Activated naive CD8-positive, alpha-beta T cell treated with anti-CD3 and anti-CD28 coated beads, Interleukin-2, amount 50 U/mL, for 16 hours (primary cell): Measurements from ENCODE around the gene KCNMA1.

Experiments
- DNase-seq: peaks from one replicate; pipeline ENCODE4 v3.0.0-alpha.2; 2020; ENCODE audit warnings: low read depth, low spot score

Gene KCNMA1

GRCh38 chr10:76910184-76910962 is 727.2 kb downstream of the KCNMA1 start:
- DNase-seq, result no peak

DNA sequence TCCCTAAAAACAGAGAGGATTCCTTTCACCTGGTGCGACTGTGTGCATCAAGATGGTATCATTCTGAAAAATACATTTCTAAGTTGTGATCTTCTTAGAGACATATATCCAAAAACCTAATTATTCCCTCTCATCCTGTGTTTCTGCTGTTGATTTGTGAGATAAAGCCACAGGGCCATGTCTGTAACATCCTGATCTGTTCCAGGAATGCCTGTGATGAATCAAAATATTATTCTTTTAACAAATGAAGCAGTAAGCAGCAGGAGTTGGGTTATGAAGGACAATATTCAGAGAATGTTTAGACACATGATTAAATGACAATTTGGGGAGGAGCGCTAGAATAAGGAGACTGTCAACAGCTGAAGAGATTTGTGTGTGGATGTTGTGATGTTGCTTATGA is 731.4 kb downstream of the KCNMA1 start:
- no peak for DNase-seq

DNA sequence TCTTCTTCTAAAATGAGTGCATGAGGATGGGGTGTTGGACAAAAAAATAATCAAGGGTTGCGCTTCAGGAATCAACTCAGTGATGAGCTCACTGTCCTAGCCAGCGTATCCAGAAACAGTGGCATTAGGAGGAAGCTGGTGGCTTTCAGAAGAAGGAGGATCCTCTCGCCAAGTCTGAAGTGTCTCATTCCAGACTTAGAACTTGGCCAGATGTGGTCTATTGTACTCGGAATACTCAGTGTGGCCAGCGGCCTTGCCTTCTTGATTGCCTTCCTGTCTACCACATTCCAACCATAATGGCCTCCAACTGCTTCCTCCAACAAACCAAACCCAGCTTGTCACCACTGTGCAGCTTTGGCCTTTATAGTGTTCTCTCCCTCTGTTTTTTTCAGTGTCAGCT is 732.4 kb downstream of the KCNMA1 start:
- no peak for DNase-seq

GRCh38 chr10:76903387-76903945 is 734.1 kb downstream of the KCNMA1 start:
- no peak for DNase-seq

DNA sequence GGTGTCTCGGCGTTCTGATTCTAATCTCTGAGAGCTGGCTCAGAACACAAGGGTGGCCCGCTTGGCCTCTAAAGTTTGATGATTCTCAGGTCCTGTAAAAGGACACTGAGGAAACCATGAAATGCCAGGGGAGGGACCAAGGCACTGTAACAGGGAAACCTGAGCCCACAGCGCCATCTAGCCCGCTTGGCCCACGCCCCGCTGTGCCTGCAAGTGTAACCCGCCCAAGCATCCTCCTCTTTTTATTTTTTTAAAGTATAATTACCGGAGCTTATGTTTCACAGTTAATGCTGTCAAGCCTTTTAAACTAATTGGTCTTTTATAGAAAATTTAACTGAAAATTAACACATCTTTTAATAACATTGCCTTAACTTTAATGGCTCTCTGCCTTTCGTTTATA is 734.7 kb downstream of the KCNMA1 start:
- no peak for DNase-seq

DNA sequence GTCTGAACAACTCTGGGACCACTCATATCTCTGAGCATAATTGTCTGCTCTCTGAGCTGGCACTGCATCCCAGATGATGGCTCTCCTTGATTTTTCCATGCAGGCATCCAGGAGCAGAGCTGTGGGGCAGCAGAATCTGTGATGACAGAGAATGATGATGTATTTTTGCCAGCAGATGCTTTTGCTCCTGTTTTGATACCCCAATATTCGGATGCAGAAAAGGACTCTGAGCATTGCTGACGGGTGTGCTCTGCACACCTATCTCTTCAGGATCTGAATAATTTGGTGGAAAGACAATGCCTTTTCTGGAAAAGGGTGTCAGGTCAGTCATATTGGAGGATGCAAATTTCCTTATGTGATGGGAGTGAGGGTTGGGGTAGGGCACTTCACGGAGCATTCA is 735.9 kb downstream of the KCNMA1 start:
- no peak for DNase-seq

- no peak for DNase-seq
Measured at GRCh38 chr10:76899490-76899889, 738.1 kb downstream of the KCNMA1 start.

DNA sequence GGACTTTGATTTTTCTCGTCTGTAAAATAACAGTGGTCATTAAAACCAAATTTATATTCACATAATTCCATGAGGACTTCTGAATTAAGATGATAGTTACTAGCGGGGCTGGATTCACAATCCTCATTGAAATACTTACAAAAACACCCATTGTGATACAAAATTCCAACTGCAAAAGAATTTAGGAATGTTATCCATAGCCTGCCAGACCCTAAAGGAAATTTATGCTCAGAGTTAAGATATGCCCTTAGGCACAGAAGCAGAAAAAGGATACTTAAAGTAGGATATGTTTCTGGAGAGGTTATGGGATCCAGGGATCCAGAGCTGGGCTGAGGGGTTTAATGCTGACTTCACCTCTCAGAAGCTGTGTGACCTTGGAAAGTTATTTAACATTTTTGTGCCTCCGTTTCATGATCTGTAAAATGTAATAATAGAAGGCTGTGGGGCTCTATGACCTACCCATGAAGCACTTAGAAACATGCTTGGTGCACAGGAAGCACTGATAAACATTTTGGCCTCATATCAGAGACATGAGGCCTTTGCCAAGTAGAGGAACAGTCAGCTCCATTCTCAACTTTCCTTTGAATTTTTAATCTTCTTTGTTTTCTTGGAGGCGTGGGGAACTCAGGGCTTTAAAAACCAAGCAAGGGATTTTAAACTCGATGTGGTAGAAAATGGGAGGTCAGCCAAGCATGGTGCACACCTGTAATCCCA is 744.7 kb downstream of the KCNMA1 start:
- no peak for DNase-seq

GRCh38 chr10:76887223-76888010 is 750.2 kb downstream of the KCNMA1 start:
- no peak for DNase-seq

DNA sequence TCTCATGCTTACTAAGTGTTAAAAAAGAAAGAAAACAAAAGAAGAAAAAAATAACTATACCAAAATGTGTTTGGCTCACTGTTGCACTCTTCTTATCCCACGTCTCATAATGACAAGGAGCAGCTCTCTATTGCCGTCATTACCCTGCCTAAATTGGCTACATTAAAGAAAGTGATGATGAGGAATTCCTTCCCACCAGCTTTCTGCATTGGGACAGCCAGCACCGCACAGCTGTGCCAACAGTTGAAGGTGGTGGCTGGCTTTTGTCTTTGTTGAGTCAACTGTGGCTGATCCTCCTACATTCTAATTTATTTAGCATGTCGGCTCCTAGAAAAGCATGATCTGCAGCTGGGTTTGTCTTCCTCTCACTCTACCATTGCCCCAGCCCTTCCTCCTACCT is 751.8 kb downstream of the KCNMA1 start:
- no peak for DNase-seq

GRCh38 chr10:76884673-76885275 is 752.8 kb downstream of the KCNMA1 start:
- DNase-seq, result no peak

DNA sequence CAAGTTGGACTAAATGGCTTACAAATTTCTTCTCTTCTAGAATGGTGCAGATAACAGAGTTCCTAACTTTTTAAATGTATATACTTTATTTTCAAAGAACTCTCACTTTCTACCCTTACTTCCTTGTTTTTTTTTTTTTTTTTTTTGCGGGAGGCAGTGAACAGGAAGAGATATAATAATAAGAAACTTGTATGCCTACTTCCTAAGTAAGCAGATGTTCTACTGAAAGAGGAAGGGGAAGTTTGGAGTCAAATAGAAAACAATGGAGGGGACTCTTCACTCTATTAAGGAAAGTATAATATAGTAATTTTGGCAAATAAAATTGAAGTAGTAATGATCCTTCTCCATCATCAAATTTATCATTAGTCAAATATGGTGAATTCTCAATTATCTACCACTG is 754.0 kb downstream of the KCNMA1 start:
- DNase-seq, result no peak

GRCh38 chr10:76882796-76883195 is 754.8 kb downstream of the KCNMA1 start:
- no peak for DNase-seq

DNA sequence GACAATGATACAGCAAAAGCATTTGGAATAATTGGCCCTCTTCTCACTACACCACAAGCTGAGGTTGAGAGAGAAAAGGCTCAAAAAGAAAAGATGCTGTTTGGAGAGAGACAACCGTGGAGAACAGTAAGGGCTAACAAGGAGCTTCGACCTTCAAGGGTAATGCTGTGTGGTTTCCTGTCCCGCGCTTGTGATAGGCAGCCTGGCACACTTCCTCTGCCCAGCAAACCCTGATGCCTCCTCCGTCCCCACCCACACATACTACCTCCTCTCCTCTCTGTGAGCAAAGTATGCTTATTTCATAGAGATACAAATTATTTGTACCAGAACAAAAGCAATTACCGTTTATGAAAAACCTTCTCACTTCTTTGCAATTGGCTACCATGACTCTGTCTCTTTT is 755.4 kb downstream of the KCNMA1 start:
- no peak for DNase-seq

GRCh38 chr10:76881477-76882220 is 756.0 kb downstream of the KCNMA1 start:
- DNase-seq, result no peak

- DNase-seq, result no peak
Measured at GRCh38 chr10:76880931-76881330, 756.7 kb downstream of the KCNMA1 start.

GRCh38 chr10:76879116-76879913 is 758.3 kb downstream of the KCNMA1 start:
- no peak for DNase-seq

DNA sequence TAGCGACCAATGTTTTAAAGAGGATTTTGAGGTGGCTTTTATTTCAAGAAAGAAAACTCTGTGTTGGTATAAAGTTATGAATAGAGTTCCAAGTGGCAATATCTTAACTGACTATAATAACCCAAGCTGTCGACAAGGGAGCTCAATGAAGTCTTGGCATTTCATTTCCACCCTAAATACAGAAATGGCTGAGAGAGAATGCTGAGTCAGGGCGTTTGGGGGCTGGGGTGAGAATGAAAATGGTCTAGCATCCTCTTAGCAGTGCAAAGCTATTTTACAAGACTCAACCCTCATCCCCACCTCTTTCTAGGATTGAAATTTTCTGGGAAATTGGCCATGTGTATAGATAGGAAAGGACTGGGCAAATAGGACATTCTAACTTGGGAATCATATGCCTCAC is 759.1 kb downstream of the KCNMA1 start:
- DNase-seq, result no peak

DNA sequence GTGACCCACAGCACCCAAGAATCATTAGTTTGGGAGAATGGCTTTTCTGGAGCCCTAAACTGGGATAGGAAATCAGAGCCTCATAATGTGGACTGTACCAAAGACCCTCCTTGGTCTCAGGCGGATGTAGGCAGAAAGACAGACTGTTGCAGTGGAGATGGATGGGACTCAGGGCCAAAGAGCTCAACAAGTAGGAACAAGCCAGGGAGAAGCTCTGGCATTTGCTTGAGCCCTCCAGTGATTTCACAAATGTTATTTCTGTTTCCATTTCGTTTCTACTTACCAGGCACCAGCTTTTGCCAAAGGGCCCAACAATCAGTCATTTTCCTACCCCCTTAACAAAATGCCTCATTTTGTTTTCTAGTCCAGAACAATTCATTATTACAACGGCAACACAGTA is 762.7 kb downstream of the KCNMA1 start:
- no peak for DNase-seq

GRCh38 chr10:76874176-76874575 is 763.4 kb downstream of the KCNMA1 start:
- DNase-seq, result no peak
